NCI-H2171 (cell line): ENCODE measurements around the gene PROK2.

Experiments used
- DNase-seq: peaks from one replicate; lab custom pipeline; 2025; lab: John Stamatoyannopoulos, UW

Gene PROK2

GRCh38 chr3:71786551-71786950, 1.6 kb upstream of the PROK2 start:
- DNase-seq: no peak

- DNase-seq: no peak
Observed at GRCh38 chr3:71786217-71786549, 1.2 kb upstream of the PROK2 start.

- DNase-seq: no peak
Observed at GRCh38 chr3:71785532-71786216, 726 bp upstream of the PROK2 start.

GRCh38 chr3:71784201-71784913, 591 bp downstream of the PROK2 start:
- DNase-seq: no peak

GRCh38 chr3:71783152-71783551, 1.8 kb downstream of the PROK2 start:
- no peak for DNase-seq

GRCh38 chr3:71780430-71780829, 4.5 kb downstream of the PROK2 start:
- DNase-seq: no peak

GRCh38 chr3:71779674-71780377, 5.1 kb downstream of the PROK2 start:
- no peak for DNase-seq

- no peak for DNase-seq
Observed at GRCh38 chr3:71778353-71778752, 6.6 kb downstream of the PROK2 start.

GRCh38 chr3:71776538-71776937, 8.4 kb downstream of the PROK2 start:
- no peak for DNase-seq

GRCh38 chr3:71771884-71772283, 13.1 kb downstream of the PROK2 start:
- DNase-seq: no peak

- no peak for DNase-seq
Observed at GRCh38 chr3:71771126-71771525, 13.8 kb downstream of the PROK2 start.

GRCh38 chr3:71763426-71763825, 21.5 kb downstream of the PROK2 start:
- DNase-seq: no peak

- DNase-seq: no peak
Observed at GRCh38 chr3:71760140-71760539, 24.8 kb downstream of the PROK2 start.

GRCh38 chr3:71759401-71759800, 25.5 kb downstream of the PROK2 start:
- DNase-seq: no peak

- DNase-seq: no peak
Observed at GRCh38 chr3:71758091-71758490, 26.9 kb downstream of the PROK2 start.

- DNase-seq: no peak
Observed at GRCh38 chr3:71754610-71755253, 30.2 kb downstream of the PROK2 start.

GRCh38 chr3:71753701-71754609, 31.0 kb downstream of the PROK2 start, which contains the start of gene GPR27:
GPR27 (plus strand) TSS chr3:71753855; CDS start chr3:71754050, 195 bp downstream.
- DNase-seq: no peak

- no peak for DNase-seq
Observed at GRCh38 chr3:71752831-71753700, 31.9 kb downstream of the PROK2 start.

GRCh38 chr3:71751602-71752001, 33.3 kb downstream of the PROK2 start:
- DNase-seq: no peak

- no peak for DNase-seq
Observed at GRCh38 chr3:71744738-71745137, 40.2 kb downstream of the PROK2 start.

- no peak for DNase-seq
Observed at GRCh38 chr3:71742621-71743020, 42.3 kb downstream of the PROK2 start.
